ENCODE results near the gene PNPLA1.

Gene PNPLA1

GRCh38 chr6:36319436-36319762 lies 49.5 kb downstream of the PNPLA1 start (continued):
- TF ChIP-seq, protein P1, sequence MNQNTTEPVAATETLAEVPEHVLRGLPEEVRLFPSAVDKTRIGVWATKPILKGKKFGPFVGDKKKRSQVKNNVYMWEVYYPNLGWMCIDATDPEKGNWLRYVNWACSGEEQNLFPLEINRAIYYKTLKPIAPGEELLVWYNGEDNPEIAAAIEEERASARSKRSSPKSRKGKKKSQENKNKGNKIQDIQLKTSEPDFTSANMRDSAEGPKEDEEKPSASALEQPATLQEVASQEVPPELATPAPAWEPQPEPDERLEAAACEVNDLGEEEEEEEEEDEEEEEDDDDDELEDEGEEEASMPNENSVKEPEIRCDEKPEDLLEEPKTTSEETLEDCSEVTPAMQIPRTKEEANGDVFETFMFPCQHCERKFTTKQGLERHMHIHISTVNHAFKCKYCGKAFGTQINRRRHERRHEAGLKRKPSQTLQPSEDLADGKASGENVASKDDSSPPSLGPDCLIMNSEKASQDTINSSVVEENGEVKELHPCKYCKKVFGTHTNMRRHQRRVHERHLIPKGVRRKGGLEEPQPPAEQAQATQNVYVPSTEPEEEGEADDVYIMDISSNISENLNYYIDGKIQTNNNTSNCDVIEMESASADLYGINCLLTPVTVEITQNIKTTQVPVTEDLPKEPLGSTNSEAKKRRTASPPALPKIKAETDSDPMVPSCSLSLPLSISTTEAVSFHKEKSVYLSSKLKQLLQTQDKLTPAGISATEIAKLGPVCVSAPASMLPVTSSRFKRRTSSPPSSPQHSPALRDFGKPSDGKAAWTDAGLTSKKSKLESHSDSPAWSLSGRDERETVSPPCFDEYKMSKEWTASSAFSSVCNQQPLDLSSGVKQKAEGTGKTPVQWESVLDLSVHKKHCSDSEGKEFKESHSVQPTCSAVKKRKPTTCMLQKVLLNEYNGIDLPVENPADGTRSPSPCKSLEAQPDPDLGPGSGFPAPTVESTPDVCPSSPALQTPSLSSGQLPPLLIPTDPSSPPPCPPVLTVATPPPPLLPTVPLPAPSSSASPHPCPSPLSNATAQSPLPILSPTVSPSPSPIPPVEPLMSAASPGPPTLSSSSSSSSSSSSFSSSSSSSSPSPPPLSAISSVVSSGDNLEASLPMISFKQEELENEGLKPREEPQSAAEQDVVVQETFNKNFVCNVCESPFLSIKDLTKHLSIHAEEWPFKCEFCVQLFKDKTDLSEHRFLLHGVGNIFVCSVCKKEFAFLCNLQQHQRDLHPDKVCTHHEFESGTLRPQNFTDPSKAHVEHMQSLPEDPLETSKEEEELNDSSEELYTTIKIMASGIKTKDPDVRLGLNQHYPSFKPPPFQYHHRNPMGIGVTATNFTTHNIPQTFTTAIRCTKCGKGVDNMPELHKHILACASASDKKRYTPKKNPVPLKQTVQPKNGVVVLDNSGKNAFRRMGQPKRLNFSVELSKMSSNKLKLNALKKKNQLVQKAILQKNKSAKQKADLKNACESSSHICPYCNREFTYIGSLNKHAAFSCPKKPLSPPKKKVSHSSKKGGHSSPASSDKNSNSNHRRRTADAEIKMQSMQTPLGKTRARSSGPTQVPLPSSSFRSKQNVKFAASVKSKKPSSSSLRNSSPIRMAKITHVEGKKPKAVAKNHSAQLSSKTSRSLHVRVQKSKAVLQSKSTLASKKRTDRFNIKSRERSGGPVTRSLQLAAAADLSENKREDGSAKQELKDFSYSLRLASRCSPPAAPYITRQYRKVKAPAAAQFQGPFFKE (tag by site-specific recombination; IDR thresholded peaks at IDR 0.05; ENCODE audit: borderline replicate concordance) = no peak
- no peak for TF ChIP-seq ZNF76 (tag by site-specific recombination; IDR thresholded peaks at IDR 0.05; ENCODE audit: borderline replicate concordance, low read depth)
- TF ChIP-seq ZNF792 (tag by site-specific recombination; IDR thresholded peaks at IDR 0.05) = no peak
- peak; percentile 61; the same call in 1 of the 2 replicates for TF ChIP-seq ZBTB48 (tag by site-specific recombination; IDR thresholded peaks at IDR 0.05)
- TF ChIP-seq ZNF596 (tag by site-specific recombination; IDR thresholded peaks at IDR 0.05) = no peak
- no peak for TF ChIP-seq ZNF311 (tag by site-specific recombination; IDR thresholded peaks at IDR 0.05; ENCODE audit: borderline replicate concordance)
- TF ChIP-seq, protein P2, sequence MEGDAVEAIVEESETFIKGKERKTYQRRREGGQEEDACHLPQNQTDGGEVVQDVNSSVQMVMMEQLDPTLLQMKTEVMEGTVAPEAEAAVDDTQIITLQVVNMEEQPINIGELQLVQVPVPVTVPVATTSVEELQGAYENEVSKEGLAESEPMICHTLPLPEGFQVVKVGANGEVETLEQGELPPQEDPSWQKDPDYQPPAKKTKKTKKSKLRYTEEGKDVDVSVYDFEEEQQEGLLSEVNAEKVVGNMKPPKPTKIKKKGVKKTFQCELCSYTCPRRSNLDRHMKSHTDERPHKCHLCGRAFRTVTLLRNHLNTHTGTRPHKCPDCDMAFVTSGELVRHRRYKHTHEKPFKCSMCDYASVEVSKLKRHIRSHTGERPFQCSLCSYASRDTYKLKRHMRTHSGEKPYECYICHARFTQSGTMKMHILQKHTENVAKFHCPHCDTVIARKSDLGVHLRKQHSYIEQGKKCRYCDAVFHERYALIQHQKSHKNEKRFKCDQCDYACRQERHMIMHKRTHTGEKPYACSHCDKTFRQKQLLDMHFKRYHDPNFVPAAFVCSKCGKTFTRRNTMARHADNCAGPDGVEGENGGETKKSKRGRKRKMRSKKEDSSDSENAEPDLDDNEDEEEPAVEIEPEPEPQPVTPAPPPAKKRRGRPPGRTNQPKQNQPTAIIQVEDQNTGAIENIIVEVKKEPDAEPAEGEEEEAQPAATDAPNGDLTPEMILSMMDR (tag by site-specific recombination; IDR thresholded peaks at IDR 0.05) = peak; percentile 68; the same call in 1 of the 2 replicates
- no peak for TF ChIP-seq ZNF138 (tag by site-specific recombination; IDR thresholded peaks at IDR 0.05; ENCODE audit: borderline replicate concordance)
- TF ChIP-seq ZNF132 (tag by site-specific recombination; IDR thresholded peaks at IDR 0.05; ENCODE audit: borderline replicate concordance) = no peak
- peak; percentile 50 for TF ChIP-seq ZBTB44 (tag by site-specific recombination; IDR thresholded peaks at IDR 0.05)
- TF ChIP-seq ZNF26 (tag by site-specific recombination; IDR thresholded peaks at IDR 0.05) = no peak
- TF ChIP-seq ZNF600 (tag by site-specific recombination; IDR thresholded peaks at IDR 0.05) = peak; percentile 95
- TF ChIP-seq SCRT2 (tag by site-specific recombination; IDR thresholded peaks at IDR 0.05) = peak; percentile 44; the same call in 1 of the 2 replicates
- no peak for TF ChIP-seq ZNF23 (tag by site-specific recombination; IDR thresholded peaks at IDR 0.05; ENCODE audit: borderline replicate concordance)
- TF ChIP-seq ZNF585B (tag by site-specific recombination; IDR thresholded peaks at IDR 0.05) = no peak
- TF ChIP-seq ZSCAN23 (tag by site-specific recombination; IDR thresholded peaks at IDR 0.05) = no peak
- no peak for TF ChIP-seq REPIN1 (tag by site-specific recombination; IDR thresholded peaks at IDR 0.05; ENCODE audit: low read depth)
- no peak for TF ChIP-seq ZNF549 (tag by site-specific recombination; IDR thresholded peaks at IDR 0.05)
- TF ChIP-seq ZNF324 (tag by site-specific recombination; IDR thresholded peaks at IDR 0.05) = no peak
- TF ChIP-seq ZBTB8A (tag by site-specific recombination; IDR thresholded peaks at IDR 0.05) = no peak
- no peak for TF ChIP-seq ZSCAN16 (tag by site-specific recombination; IDR thresholded peaks at IDR 0.05)
- TF ChIP-seq ZNF184 (tag by site-specific recombination; IDR thresholded peaks at IDR 0.05) = no peak
- no peak for TF ChIP-seq PRDM4 (tag by site-specific recombination; IDR thresholded peaks at IDR 0.05)
- no peak for TF ChIP-seq ZNF677 (tag by site-specific recombination; IDR thresholded peaks at IDR 0.05)
- no peak for TF ChIP-seq ZNF423 (tag by site-specific recombination; IDR thresholded peaks at IDR 0.05)
- TF ChIP-seq, protein P3, sequence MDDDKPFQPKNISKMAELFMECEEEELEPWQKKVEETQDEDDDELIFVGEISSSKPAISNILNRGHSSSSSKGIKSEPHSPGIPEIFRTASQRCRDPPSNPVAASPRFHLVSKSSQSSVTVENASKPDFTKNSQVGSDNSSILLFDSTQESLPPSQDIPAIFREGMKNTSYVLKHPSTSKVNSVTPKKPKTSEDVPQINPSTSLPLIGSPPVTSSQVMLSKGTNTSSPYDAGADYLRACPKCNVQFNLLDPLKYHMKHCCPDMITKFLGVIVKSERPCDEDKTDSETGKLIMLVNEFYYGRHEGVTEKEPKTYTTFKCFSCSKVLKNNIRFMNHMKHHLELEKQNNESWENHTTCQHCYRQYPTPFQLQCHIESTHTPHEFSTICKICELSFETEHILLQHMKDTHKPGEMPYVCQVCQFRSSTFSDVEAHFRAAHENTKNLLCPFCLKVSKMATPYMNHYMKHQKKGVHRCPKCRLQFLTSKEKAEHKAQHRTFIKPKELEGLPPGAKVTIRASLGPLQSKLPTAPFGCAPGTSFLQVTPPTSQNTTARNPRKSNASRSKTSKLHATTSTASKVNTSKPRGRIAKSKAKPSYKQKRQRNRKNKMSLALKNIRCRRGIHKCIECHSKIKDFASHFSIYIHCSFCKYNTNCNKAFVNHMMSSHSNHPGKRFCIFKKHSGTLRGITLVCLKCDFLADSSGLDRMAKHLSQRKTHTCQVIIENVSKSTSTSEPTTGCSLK (tag by site-specific recombination; IDR thresholded peaks at IDR 0.05) = no peak

Measured in HEK293 (cell line).